DMS53 treated with DMSO at 0.1 percent for 48 hours (cell line): ENCODE results near the gene CRYAB.
A peak's percentile ranks its signal among the peaks of the same experiment; 100 is the strongest.
"Not testable (repeated sequence)": the region's sequence is repeated elsewhere in the genome, so short reads cannot be mapped to it uniquely, and the experiment has no call there.

Experiments used
- DNase-seq: peaks from one replicate; lab custom pipeline; 2025; ENCODE audit not compliant: unreplicated experiment; lab: John Stamatoyannopoulos, UW

Gene CRYAB

DNA sequence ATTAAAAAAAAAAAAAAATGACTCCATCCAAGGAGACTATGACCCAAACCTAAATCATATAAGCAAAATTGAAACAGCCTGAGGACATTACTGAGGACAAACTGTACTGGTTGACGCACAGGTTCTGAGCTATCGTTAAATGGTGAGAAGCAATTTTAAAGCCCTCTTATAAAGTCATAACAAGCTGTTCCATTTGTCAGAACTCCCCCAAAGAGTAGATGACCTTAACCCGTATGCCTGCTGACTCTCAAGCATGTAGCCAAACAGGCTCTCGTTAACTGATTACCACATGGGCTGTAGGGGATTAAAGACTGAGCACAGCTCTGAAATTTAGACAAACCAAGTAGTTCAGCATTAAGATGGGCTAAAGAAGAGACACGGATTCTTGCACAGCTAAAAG is 2.2 kb downstream of the CRYAB start:
- no peak for DNase-seq

- no peak for DNase-seq
These were observed 2.8 kb downstream of the CRYAB start for GRCh38 chr11:111908639-111909305.

GRCh38 chr11:111906680-111907079 is 4.9 kb downstream of the CRYAB start:
- no peak for DNase-seq

DNA sequence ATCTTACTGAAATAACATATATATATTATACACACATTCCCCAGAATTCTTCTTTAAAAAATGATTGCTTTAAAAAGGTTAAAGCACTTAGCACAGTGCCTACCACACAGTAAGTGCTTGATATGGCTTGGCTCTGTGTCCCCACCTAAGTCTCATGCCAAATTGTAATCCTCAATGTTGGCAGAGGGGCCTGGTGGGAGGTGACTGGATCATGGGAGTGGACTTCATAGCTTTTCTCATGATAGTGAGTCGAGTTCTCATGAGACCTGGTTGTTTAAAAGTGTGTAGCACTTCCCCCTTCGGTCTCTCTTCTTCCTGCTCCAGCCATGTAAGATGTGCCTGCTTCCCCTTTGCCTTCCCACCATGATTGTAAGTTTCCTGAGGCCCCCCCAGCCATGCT is 6.2 kb downstream of the CRYAB start:
- DNase-seq = no peak

DNA sequence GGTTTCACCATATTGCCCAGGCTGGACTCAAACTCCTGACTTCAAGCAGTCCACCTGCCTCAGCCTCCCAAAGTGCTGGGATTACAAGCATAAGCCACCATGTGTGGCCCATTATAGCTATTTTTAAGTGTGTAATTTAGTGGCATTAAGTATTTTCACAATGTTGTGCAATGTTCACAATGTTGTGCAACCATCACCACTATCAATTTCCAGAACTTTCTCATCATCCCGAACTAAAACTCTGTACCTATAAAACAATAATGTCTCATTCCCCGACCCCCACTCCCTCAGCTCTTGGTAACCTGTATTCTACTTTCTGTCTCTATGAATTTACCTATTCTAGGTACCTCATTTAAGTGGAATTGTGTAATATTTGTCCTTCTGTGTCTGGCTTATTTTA is 24.7 kb downstream of the CRYAB start:
- no peak for DNase-seq

- DNase-seq = no peak
These were observed 25.5 kb downstream of the CRYAB start for GRCh38 chr11:111886032-111886431.

- not testable (repeated sequence) for DNase-seq
These were observed 26.5 kb downstream of the CRYAB start for GRCh38 chr11:111885053-111885452.

DNA sequence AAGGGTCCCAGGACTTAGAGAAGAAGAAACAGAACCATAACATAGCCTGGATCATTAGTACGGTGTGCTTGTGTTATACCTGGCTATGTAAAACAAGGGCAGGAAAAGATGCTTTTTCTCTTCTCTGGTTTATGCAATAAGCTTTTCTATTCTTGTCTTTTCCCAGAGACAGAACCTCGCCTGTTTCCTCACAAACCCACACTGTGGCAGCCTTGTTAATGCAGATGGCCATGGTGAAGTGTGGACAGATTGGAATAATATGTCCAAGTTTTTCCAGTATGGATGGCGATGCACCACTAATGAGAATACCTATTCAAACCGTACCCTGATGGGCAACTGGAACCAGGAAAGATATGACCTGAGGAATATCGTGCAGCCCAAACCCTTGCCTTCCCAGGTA is 29.4 kb downstream of the CRYAB start:
- no peak for DNase-seq

- no peak for DNase-seq
These were observed 32.0 kb downstream of the CRYAB start for GRCh38 chr11:111879637-111879960.

- DNase-seq = peak; percentile 98
These were observed 32.5 kb downstream of the CRYAB start, which contains the start of the genes CFAP68 and FDXACB1 for GRCh38 chr11:111878849-111879636. CFAP68 (plus strand) TSS chr11:111879541; CDS start chr11:111879561, 20 bp downstream. FDXACB1 (minus strand) TSS chr11:111879165; CDS start chr11:111879132, 33 bp downstream.

DNA sequence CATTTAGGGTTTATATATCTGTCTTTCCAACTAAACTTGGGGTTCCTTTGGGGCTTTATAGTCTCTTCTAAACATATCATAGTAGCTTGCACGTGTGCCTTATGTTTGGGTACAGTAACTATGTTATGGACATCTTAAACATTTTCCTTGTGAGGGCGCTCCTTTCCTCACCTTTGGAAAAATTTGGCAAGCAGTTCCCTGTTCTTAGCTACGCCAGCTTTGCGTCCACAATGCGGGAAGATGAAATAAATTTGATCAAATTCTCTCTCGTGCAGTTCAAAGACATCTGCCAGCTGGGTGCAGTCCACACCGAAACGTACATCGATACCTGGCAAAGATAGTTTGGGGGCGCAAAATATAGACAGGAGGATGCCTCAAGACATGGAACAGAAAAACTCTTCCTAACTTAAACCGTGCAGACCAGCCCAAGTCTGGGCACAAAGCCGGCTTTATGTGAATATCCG is 33.2 kb downstream of the CRYAB start:
- no peak for DNase-seq

GRCh38 chr11:111871693-111872161 is 39.8 kb downstream of the CRYAB start:
- no peak for DNase-seq

GRCh38 chr11:111870886-111871692 is 40.5 kb downstream of the CRYAB start, which contains the start of gene ALG9:
ALG9 (minus strand) TSS chr11:111871581; CDS start chr11:111871482, 99 bp downstream.
- DNase-seq = peak; percentile 57

DNA sequence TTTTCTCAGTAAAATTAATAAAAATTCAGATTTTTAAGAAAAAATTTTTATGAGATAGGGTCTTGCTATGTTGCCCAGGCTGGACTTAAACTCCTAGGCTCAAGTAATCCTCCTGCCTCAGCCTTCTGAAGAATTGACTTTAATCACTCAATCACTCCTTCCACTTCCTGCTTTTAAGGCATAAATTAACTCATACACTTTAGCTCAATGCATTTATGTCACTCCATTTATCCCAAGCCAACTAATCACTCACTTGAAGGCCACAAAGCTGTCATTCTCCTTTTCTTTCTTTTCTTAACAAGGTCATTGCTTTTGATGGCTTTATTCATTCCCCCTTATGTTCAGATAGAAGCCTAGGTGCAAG is 41.1 kb downstream of the CRYAB start:
- DNase-seq = no peak

GRCh38 chr11:111870113-111870512 is 41.5 kb downstream of the CRYAB start:
- DNase-seq = no peak

GRCh38 chr11:111860257-111860656 is 51.3 kb downstream of the CRYAB start:
- DNase-seq = no peak
